ENCODE measurements around the gene PCDHA9.
"Not testable (repeated sequence)": the region's sequence is repeated elsewhere in the genome, so short reads cannot be mapped to it uniquely, and the experiment has no call there.

Gene PCDHA9

DNA sequence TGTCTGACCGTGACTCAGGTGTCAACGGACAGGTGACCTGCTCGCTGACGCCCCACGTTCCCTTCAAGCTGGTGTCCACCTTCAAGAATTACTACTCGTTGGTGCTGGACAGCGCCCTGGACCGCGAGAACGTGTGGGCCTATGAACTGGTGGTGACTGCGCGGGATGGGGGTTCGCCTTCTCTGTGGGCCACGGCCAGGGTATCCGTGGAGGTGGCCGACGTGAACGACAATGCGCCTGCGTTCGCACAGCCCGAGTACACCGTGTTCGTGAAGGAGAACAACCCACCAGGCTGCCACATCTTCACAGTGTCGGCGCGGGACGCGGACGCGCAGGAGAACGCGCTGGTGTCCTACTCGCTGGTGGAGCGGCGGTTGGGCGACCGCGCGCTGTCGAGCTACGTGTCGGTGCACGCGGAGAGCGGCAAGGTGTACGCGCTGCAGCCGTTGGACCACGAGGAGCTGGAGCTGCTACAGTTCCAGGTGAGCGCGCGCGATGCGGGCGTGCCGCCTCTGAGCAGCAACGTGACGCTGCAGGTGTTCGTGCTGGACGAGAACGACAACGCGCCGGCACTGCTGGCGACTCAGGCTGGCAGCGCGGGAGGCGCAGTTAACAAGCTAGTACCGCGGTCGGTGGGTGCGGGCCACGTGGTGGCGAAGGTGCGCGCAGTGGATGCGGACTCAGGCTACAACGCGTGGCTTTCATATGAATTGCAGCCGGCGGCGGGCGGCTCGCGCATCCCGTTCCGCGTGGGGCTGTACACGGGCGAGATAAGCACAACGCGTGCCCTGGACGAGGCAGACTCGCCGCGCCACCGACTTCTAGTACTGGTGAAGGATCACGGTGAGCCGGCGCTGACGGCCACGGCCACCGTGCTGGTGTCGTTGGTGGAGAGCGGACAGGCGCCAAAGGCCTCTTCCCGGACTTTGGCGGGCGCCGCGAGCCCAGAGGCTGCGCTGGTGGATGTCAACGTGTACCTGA, 22.3 kb downstream of the PCDHA9 start:
- TF ChIP-seq CTCF (IDR thresholded peaks at IDR 0.05; ENCODE audit: low read depth, low read length, missing control alignments) = no peak
- DNase-seq (ENCODE audit: low read depth) = no peak
- no peak overlapping the region for H3K4me3 ChIP-seq (ENCODE audit: low read depth, low read length)

GRCh38 chr5:140875085-140876065, 27.2 kb downstream of the PCDHA9 start, which contains the start of gene PCDHA12:
TSS of gene PCDHA12 (plus strand) at chr5:140875308. CDS start at chr5:140875473, 165 bp downstream.
- no peak for DNase-seq (ENCODE audit: low read depth)
- no peak within 1 kb of the TSS for H3K4me3 ChIP-seq (ENCODE audit: low read depth, low read length)
- no peak for TF ChIP-seq CTCF (IDR thresholded peaks at IDR 0.05; ENCODE audit: low read depth, low read length, missing control alignments)

DNA sequence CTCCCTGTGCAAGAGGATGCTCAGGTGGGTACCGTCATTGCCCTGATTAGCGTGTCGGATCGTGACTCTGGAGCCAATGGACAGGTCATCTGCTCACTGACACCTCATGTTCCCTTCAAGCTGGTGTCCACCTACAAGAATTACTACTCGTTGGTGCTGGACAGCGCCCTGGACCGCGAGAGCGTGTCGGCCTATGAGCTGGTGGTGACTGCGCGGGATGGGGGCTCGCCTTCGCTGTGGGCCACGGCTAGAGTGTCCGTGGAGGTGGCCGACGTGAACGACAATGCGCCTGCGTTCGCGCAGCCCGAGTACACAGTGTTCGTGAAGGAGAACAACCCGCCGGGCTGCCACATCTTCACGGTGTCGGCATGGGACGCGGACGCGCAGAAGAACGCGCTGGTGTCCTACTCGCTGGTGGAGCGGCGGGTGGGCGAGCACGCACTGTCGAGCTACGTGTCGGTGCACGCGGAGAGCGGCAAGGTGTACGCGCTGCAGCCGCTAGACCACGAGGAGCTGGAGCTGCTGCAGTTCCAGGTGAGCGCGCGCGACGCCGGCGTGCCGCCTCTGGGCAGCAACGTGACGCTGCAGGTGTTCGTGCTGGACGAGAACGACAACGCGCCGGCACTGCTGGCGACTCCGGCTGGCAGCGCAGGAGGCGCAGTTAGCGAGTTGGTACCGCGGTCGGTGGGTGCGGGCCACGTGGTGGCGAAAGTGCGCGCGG, 28.5 kb downstream of the PCDHA9 start:
- not testable (repeated sequence) for DNase-seq (ENCODE audit: low read depth); H3K4me3 ChIP-seq (ENCODE audit: low read depth, low read length)

DNA sequence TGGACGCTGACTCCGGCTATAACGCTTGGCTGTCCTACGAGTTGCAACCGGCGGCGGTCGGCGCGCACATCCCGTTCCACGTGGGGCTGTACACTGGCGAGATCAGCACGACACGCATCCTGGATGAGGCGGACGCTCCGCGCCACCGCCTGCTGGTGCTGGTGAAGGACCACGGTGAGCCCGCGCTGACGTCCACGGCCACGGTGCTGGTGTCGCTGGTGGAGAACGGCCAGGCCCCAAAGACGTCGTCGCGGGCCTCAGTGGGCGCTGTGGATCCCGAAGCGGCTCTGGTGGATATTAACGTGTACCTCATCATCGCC, 29.0 kb downstream of the PCDHA9 start:
- TF ChIP-seq CTCF (IDR thresholded peaks at IDR 0.05; ENCODE audit: low read depth, low read length, missing control alignments) = no peak
- DNase-seq (ENCODE audit: low read depth) = no peak

GRCh38 chr5:140881889-140882590, 33.9 kb downstream of the PCDHA9 start, which contains the start of gene PCDHA13:
TSS of gene PCDHA13 (plus strand) at chr5:140882124. CDS start at chr5:140882269, 145 bp downstream.
- no peak within 1 kb of the TSS for H3K4me3 ChIP-seq (ENCODE audit: low read depth, low read length)
- no peak for TF ChIP-seq CTCF (IDR thresholded peaks at IDR 0.05; ENCODE audit: low read depth, low read length, missing control alignments)
- DNase-seq (ENCODE audit: low read depth) = no peak

More for the DNA sequence above, 29.0 kb downstream of the PCDHA9 start:
- H3K4me3 ChIP-seq (ENCODE audit: low read depth, low read length) = no peak overlapping the region

- DNase-seq (ENCODE audit: low read depth) = no peak
- no peak for TF ChIP-seq CTCF (IDR thresholded peaks at IDR 0.05; ENCODE audit: low read depth, low read length, missing control alignments)
- H3K4me3 ChIP-seq (ENCODE audit: low read depth, low read length) = no peak overlapping the region
These were observed 34.4 kb downstream of the PCDHA9 start for GRCh38 chr5:140882591-140882899.

All from GM12864 (cell line).